GM12878 (cell line): ENCODE data around the gene IRGC. TPM values are rescaled to one million over a fixed set of nuclear protein-coding genes. Genes with fewer than 3 reads are reported as not detected.

Source experiments
- ATAC-seq: fragments of 200-7000 bp; cut with Tn5 transposase; 3 replicates; pipeline ENCODE4 v1.9.1; 2020; ENCODE audit warnings: mild to moderate bottlenecking, moderate library complexity
- BruUV-seq: library from RNA; stranded (reverse); fragments of 400-500 nt; replicated peaks from 2 replicates; lab custom pipeline; 2021; lab: Mats Ljungman, UMichigan
- CTCF ChIA-PET: fragments of 300-600 bp; sonication (Branson Sonifier 250); formaldehyde crosslinking; extraction: SDS; loops from one replicate; lab custom pipeline; 2021; ENCODE audit warnings: inconsistent platforms; lab: Yijun Ruan, JAX
- POLR2A ChIA-PET: fragments of 350-600 bp; formaldehyde crosslinking; extraction: SDS; loops from one replicate; lab custom pipeline; 2021; ENCODE audit warnings: inconsistent platforms; lab: Charles Lee
- RAD21 ChIA-PET: fragments of 300-600 bp; sonication (Branson Sonifier 250); formaldehyde crosslinking; loops from one replicate; lab custom pipeline; 2023; ENCODE audit warnings: antibody characterized with exemption; ENCODE audit not compliant: unreplicated experiment; lab: Charles Lee
- SMC1A ChIA-PET: fragments of 300-600 bp; sonication (Branson Sonifier 250); formaldehyde crosslinking; loops from one replicate; lab custom pipeline; 2023; ENCODE audit not compliant: unreplicated experiment, uncharacterized antibody; lab: Charles Lee
- DNase-seq: peaks from one replicate; pipeline ENCODE4 v3.0.0-alpha.2; 2011; ENCODE audit warnings: low read depth, low spot score
- FAIRE-seq: peaks from 3 replicates; lab custom pipeline; 2011; peaks lifted over from hg19 to GRCh38; lab: Jason Lieb, UNC
- H2AFZ ChIP-seq: 2 replicates; pipeline ENCODE4 v1.6.0; 2011; ENCODE audit warnings: low read depth, low read length, control low read depth; ENCODE audit not compliant: control insufficient read depth
- H3K27ac ChIP-seq: 2 replicates; pipeline ENCODE4 v1.5.1; 2011; ENCODE audit warnings: control low read depth; ENCODE audit not compliant: control insufficient read depth, insufficient read depth
- H3K27me3 ChIP-seq, 2 experiments: replicated peaks in 1 of 2; 2 replicates each; pipeline versions ENCODE4 v1.6.0 to v1.6.1; 2011; ENCODE audit warnings: low read length in 1 of 2; ENCODE audit not compliant: control insufficient read depth in 2 of 2, insufficient read depth in 2 of 2
- H3K36me3 ChIP-seq, 2 experiments: 2 replicates each; pipeline ENCODE4 v1.5.1; 2011; ENCODE audit warnings: low read length in 1 of 2; ENCODE audit not compliant: control insufficient read depth in 2 of 2, insufficient read depth in 2 of 2
- H3K4me1 ChIP-seq: 2 replicates; pipeline ENCODE4 v1.6.1; 2011; ENCODE audit warnings: mild to moderate bottlenecking, low read length, moderate library complexity, mixed read lengths; ENCODE audit not compliant: control insufficient read depth, insufficient read depth
- H3K4me2 ChIP-seq: 2 replicates; pipeline ENCODE4 v1.6.0; 2011; ENCODE audit warnings: control low read depth; ENCODE audit not compliant: control insufficient read depth, insufficient read depth
- H3K4me3 ChIP-seq: fragments of 200-600 bp; sonication (generic); 2 replicates; pipeline ENCODE4 v1.5.1; 2016
- H3K79me2 ChIP-seq: 2 replicates; pipeline ENCODE4 v1.6.0; 2011; ENCODE audit warnings: low read length; ENCODE audit not compliant: control insufficient read depth, insufficient read depth
- H3K9ac ChIP-seq: 2 replicates; pipeline ENCODE4 v1.8.0; 2011; ENCODE audit warnings: low read length, control low read depth, mixed read lengths; ENCODE audit not compliant: control insufficient read depth, insufficient read depth
- H3K9me3 ChIP-seq: replicated peaks from 3 replicates; pipeline ENCODE4 v1.5.1; 2011; ENCODE audit warnings: mild to moderate bottlenecking, low read length; ENCODE audit not compliant: control insufficient read depth, insufficient read depth
- H4K20me1 ChIP-seq: 2 replicates; pipeline ENCODE4 v1.6.0; 2011; ENCODE audit not compliant: control insufficient read depth, insufficient read depth
- ATF2 ChIP-seq: IDR thresholded peaks from 2 replicates; pipeline ENCODE4 v1.6.1; 2012; ENCODE audit warnings: low read length, inconsistent platforms
- ZNF217 ChIP-seq: fragments of 450-650 bp; IDR thresholded peaks from 2 replicates; pipeline ENCODE4 v1.6.1; 2017; ENCODE audit warnings: antibody characterized with exemption, mild to moderate bottlenecking
- WGBS: methylation state at CpG from one replicate; pipeline ENCODE4 v1.1.6; 2016; ENCODE audit warnings: low lambda C conversion rate; ENCODE audit not compliant: insufficient replicate concordance, insufficient coverage; ENCODE audit errors: missing lambda C conversion rate; 5-methylcytosine and 5-hydroxymethylcytosine counted together
- in situ Hi-C: fragments of 300-500 bp; cut with MboI; formaldehyde crosslinking; loops from 9 replicates; pipeline ENCODE4 v1.14.3; 2018; ENCODE audit warnings: mixed read lengths
- intact Hi-C: fragments of 100-400 bp; cut with micrococcal nuclease; formaldehyde crosslinking; loops from one replicate; pipeline ENCODE4 v1.14.2; 2022; ENCODE audit not compliant: unreplicated experiment
- polyA plus RNA-seq, 11 experiments: library from polyadenylated mRNA; depleted of rRNA in 4 of 11; unstranded in 6 of 11; stranded (reverse) in 5 of 11; fragments of >200 nt; fragmentation: Nextera tagmentation in 4 of 11; fragmentation: Illumina TruSeq in 1 of 11; extraction: Ambion mirVana in 4 of 11; extraction: Trizol in 1 of 11; gene quantifications; 1 replicate in 1 of 11; 2 replicates in 10 of 11; pipeline versions ENCODE4 v1.2.1 to v1.2.3, GENCODE V29; 2011 to 2016; ENCODE audit warnings: inconsistent platforms in 2 of 11, missing spikeins in 2 of 11, low read depth in 1 of 11
- total RNA-seq, 4 experiments: library from RNA; depleted of rRNA in 3 of 4; stranded (reverse); fragments of >200 nt in 3 of 4; fragmentation: Illumina TruSeq in 1 of 4; extraction: Trizol in 1 of 4; gene quantifications; 2 replicates each; pipeline versions ENCODE4 v1.2.1 to v1.2.3, GENCODE V29; 2013 to 2021

Gene IRGC
- total and polyA plus RNA-seq, 10 of the 15 experiments (the other 5 are each of a cell fraction or from before 2014, with no cell fraction given), result 0.04 TPM; not detected in 9

- Histone ChIP-seq H3K27ac (no peak overlapping the region), H3K4me3 (peak overlapping the region; percentile 59; the same call in 1 of the 2 replicates), H3K9ac (no peak overlapping the region), H2AFZ (no peak overlapping the region), H3K4me2 (peak overlapping the region; percentile 85), H3K4me1 (peaks cover 14% of the 10 kb centered on the region), H4K20me1 (no peaks in the 10 kb centered on the region), H3K36me3 (no peaks in the 10 kb centered on the region), H3K9me3 (no peaks in the 10 kb centered on the region), H3K79me2 (no peaks in the 10 kb centered on the region), H3K27me3 (no peaks in the 10 kb centered on the region)
- ChIA-PET CTCF (interaction anchor here (0.6 to 2.8 kb wide), 5 partner anchors 65 to 119 kb away, joined by 3 to 45 read pairs (median 4); partner anchors contain the start of genes IRGQ and ZNF576), SMC1A (interaction anchor here (1.7 to 3.3 kb wide), 2 partner anchors 78 to 111 kb away, joined by 17 to 43 read pairs; partner anchors contain the start of gene KCNN4), POLR2A (interaction anchor here (1.4 kb wide), 1 partner anchor 98 kb away, joined by 8 read pairs; no protein-coding TSS in a partner anchor), RAD21 (interaction anchor here (1.0 to 2.9 kb wide), 7 partner anchors 8 to 204 kb away, joined by 4 to 86 read pairs (median 29); partner anchors contain the start of gene KCNN4)
- DNase-seq (no peak), ATAC-seq (no peak), FAIRE-seq (no peak)
- BruUV-seq, result no TSS peak
- intact Hi-C loops, result loop anchor here (5.0 kb wide), 1 partner anchor 80 kb away; no protein-coding TSS in a partner anchor
- TF ChIP-seq ATF2 (no peak), ZNF217 (no peak)
- WGBS, result 91% methylated on average over 26 of the region's 26 CpGs
- in situ Hi-C loops, result no loop called here
These were observed 48.6 kb upstream of the IRGC start for GRCh38 chr19:43667126-43667875.
